ENCODE data around the gene HSFX4.
"Not testable (repeated sequence)": the region's sequence is repeated elsewhere in the genome, so short reads cannot be mapped to it uniquely, and the experiment has no call there.

HSFX4 gene

DNA sequence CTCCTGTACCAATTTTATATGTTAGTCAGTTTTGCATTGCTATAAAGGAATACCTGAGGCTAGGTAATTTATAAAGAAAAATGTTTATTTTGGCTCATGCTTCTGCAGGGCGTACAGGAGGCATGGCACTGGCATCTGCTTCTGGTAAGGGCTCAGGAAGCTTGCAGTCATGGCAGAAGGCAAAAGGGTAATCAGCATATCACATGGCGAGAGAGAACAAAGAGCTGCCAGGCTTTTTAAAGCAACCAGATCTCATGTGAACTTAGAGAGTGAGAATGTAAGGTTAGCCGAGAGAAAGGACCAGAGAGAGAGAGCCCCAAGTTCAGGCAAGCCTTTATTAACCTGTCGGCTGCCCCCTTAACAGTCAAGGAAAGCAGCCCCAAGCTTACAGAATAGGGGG lies 5.5 kb upstream of the HSFX4 start:
- DNase-seq; H3K4me2 ChIP-seq (ENCODE audit: low read length); H2AK5ac ChIP-seq (ENCODE audit: low read length); H3K4me1 ChIP-seq (ENCODE audit: control insufficient read depth, low read depth, low read length); H2BK5ac ChIP-seq (ENCODE audit: low read length); H2BK15ac ChIP-seq (replicated peaks; ENCODE audit: low read depth); H3K56ac ChIP-seq (ENCODE audit: low read length); H3K9ac ChIP-seq (ENCODE audit: low read length); H3K79me2 ChIP-seq (ENCODE audit: control insufficient read depth, insufficient read depth, low read length); H3K79me1 ChIP-seq (ENCODE audit: low read length); H4K8ac ChIP-seq (ENCODE audit: low read depth, low read length); H3K36me3 ChIP-seq (ENCODE audit: control insufficient read depth, insufficient read depth, low read length); H2BK120ac ChIP-seq (ENCODE audit: low read depth, low read length); H3K4me3 ChIP-seq (ENCODE audit: low read length); H4K5ac ChIP-seq (ENCODE audit: low read length); H3K4ac ChIP-seq (ENCODE audit: low read depth, low read length); H3K23ac ChIP-seq (ENCODE audit: low read length); H3K27me3 ChIP-seq (ENCODE audit: insufficient read depth, low read length, poor library complexity); H3K18ac ChIP-seq (ENCODE audit: low read length); H3K27ac ChIP-seq (ENCODE audit: low read depth, low read length): not testable (repeated sequence)
- no CpG with 5 or more reads among the region's 4 CpGs for WGBS (ENCODE audit: extremely low coverage, insufficient coverage, low lambda C conversion rate)

DNA sequence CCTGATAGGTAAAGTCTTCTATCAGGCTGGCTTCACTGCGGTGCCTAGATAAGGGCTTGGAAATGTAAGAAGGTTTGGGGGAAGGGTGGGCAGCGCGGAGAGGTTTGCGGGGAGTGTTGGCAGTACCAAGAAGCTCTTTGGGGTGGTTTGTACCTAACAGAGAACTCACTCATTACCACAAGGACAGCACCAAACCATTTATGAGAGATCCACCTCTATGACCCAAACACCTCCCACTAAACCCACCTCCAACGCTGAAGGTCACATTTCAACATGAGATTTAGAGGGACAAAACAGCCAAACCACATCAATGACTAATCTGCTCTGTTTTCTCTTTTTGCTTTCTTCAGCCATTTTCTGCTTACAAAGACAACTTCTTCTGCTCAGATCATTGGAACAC lies 4.9 kb upstream of the HSFX4 start:
- H3K36me3 ChIP-seq (ENCODE audit: control insufficient read depth, insufficient read depth, low read length); H2BK15ac ChIP-seq (replicated peaks; ENCODE audit: low read depth); H3K56ac ChIP-seq (ENCODE audit: low read length); H2BK5ac ChIP-seq (ENCODE audit: low read length); H4K8ac ChIP-seq (ENCODE audit: low read depth, low read length); H3K4ac ChIP-seq (ENCODE audit: low read depth, low read length); H3K23ac ChIP-seq (ENCODE audit: low read length); H3K18ac ChIP-seq (ENCODE audit: low read length); H2BK120ac ChIP-seq (ENCODE audit: low read depth, low read length); H3K79me1 ChIP-seq (ENCODE audit: low read length); H3K79me2 ChIP-seq (ENCODE audit: control insufficient read depth, insufficient read depth, low read length); DNase-seq; H3K4me3 ChIP-seq (ENCODE audit: low read length); H3K27me3 ChIP-seq (ENCODE audit: insufficient read depth, low read length, poor library complexity); H3K4me2 ChIP-seq (ENCODE audit: low read length); H3K9ac ChIP-seq (ENCODE audit: low read length); H3K27ac ChIP-seq (ENCODE audit: low read depth, low read length); H2AK5ac ChIP-seq (ENCODE audit: low read length); H4K5ac ChIP-seq (ENCODE audit: low read length); H3K4me1 ChIP-seq (ENCODE audit: control insufficient read depth, low read depth, low read length): not testable (repeated sequence)
- WGBS (ENCODE audit: extremely low coverage, insufficient coverage, low lambda C conversion rate), result no CpG with 5 or more reads among the region's 5 CpGs

DNA sequence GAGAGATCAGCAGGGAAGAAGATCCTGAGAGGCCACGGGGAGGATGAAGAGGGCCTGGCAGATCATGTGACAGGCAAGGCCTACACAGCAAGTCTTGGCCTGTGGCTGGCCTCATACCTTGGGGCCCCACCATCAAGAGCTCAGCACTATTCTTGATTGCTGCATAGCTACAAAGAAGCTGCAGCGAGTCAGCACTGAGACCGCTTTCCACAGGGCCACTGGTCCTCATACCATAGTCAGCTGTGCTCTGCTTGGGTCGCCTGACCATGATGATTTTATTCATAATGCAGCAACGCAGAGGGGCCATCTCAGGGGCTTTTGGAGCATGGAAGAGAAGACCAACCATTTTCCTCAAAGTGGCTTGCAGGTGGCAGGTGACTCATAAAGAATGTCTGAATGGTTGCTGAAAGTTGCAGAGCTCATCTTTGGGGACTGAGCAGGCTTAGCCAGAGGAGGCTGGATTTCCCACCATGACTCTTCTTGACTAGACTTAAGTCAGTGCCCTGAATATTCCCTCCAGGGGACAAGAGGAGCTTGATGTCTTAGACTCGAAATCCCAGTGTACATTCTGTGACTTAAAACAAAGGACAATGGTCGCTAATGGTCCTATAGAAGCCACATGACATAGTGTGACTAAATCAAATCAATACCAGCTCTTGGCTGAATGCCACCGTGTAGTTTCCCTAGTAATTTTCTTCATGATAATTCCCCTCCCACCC lies 2.0 kb upstream of the HSFX4 start:
- H3K9ac ChIP-seq (ENCODE audit: low read length); H3K18ac ChIP-seq (ENCODE audit: low read length); H3K79me2 ChIP-seq (ENCODE audit: control insufficient read depth, insufficient read depth, low read length); H3K4me3 ChIP-seq (ENCODE audit: low read length); H3K4ac ChIP-seq (ENCODE audit: low read depth, low read length); H3K36me3 ChIP-seq (ENCODE audit: control insufficient read depth, insufficient read depth, low read length); H2BK5ac ChIP-seq (ENCODE audit: low read length); H3K23ac ChIP-seq (ENCODE audit: low read length); DNase-seq; H2BK120ac ChIP-seq (ENCODE audit: low read depth, low read length); H4K8ac ChIP-seq (ENCODE audit: low read depth, low read length); H3K79me1 ChIP-seq (ENCODE audit: low read length); H2AK5ac ChIP-seq (ENCODE audit: low read length); H4K5ac ChIP-seq (ENCODE audit: low read length); H3K56ac ChIP-seq (ENCODE audit: low read length); H3K4me1 ChIP-seq (ENCODE audit: control insufficient read depth, low read depth, low read length); H2BK15ac ChIP-seq (replicated peaks; ENCODE audit: low read depth); H3K27ac ChIP-seq (ENCODE audit: low read depth, low read length); H3K4me2 ChIP-seq (ENCODE audit: low read length); H3K27me3 ChIP-seq (ENCODE audit: insufficient read depth, low read length, poor library complexity): not testable (repeated sequence)
- no CpG with 5 or more reads among the region's 8 CpGs for WGBS (ENCODE audit: extremely low coverage, insufficient coverage, low lambda C conversion rate)

DNA sequence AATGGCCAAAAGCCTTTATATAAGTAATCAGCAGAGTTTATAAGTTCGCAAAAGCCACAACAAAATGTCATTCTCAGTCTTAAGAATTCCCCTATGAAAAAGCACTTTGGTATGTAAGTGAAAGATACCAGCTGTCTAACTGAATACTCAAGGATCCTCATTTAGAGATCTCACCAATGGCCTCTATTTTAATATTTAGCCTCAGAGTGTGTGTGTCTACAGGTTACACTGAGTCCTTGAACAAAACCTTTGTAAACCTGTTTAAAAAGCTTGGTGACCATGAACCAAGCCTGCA lies 1.5 kb upstream of the HSFX4 start:
- H3K36me3 ChIP-seq (ENCODE audit: control insufficient read depth, insufficient read depth, low read length); H4K8ac ChIP-seq (ENCODE audit: low read depth, low read length); H3K56ac ChIP-seq (ENCODE audit: low read length); DNase-seq; H2AK5ac ChIP-seq (ENCODE audit: low read length); H3K27me3 ChIP-seq (ENCODE audit: insufficient read depth, low read length, poor library complexity); H3K4me3 ChIP-seq (ENCODE audit: low read length); H4K5ac ChIP-seq (ENCODE audit: low read length); H3K4me2 ChIP-seq (ENCODE audit: low read length); H3K4me1 ChIP-seq (ENCODE audit: control insufficient read depth, low read depth, low read length); H2BK15ac ChIP-seq (replicated peaks; ENCODE audit: low read depth); H3K4ac ChIP-seq (ENCODE audit: low read depth, low read length); H2BK120ac ChIP-seq (ENCODE audit: low read depth, low read length); H3K18ac ChIP-seq (ENCODE audit: low read length); H3K23ac ChIP-seq (ENCODE audit: low read length); H3K9ac ChIP-seq (ENCODE audit: low read length); H3K79me1 ChIP-seq (ENCODE audit: low read length); H3K79me2 ChIP-seq (ENCODE audit: control insufficient read depth, insufficient read depth, low read length); H2BK5ac ChIP-seq (ENCODE audit: low read length); H3K27ac ChIP-seq (ENCODE audit: low read depth, low read length): not testable (repeated sequence)
- WGBS (ENCODE audit: extremely low coverage, insufficient coverage, low lambda C conversion rate), result no CpG with 5 or more reads among the region's 1 CpG

DNA sequence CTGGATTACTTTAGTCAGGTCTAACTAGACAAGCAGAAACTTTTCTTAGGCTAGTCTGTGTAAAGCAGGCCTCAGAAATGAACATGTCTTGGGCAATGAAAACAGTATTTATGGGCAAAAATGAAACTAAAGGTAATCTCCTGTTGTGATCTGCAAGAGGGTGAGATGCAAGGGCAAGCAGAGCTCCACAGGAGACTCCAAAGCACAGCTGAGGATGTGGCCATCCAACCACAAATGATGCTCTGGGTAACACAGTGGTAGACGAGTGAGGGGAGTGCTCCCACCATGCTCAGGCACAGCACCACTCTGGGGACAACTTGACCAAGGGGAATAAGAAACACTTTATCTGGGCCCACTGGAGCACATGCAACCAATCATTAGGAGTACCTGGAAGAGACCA lies 738 bp upstream of the HSFX4 start:
- not testable (repeated sequence) for H2BK15ac ChIP-seq (replicated peaks; ENCODE audit: low read depth)

DNA sequence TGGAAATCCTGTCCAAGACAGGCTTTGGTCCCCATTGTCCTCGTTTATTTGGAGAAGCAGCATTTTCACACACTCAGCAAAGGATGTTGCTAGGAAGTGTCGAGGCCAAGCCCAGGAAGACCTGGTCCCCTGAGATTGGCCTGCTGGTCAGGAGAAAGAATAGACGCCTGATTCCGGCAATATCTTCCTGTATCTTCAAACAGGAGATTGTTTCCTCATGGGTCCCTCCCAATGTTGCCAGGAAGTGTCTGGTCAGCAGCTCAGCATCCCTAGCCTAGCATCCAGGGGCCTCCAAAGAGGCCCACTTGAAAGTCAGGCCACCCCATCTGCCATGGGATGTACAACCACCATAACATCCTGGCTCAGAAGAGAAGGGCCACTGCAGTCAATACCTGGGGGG lies 2.0 kb downstream of the HSFX4 start:
- not testable (repeated sequence) for H4K8ac ChIP-seq (ENCODE audit: low read depth, low read length); H2BK15ac ChIP-seq (replicated peaks; ENCODE audit: low read depth); H3K4me1 ChIP-seq (ENCODE audit: control insufficient read depth, low read depth, low read length); H3K18ac ChIP-seq (ENCODE audit: low read length); H3K4me3 ChIP-seq (ENCODE audit: low read length); H2BK120ac ChIP-seq (ENCODE audit: low read depth, low read length); H4K5ac ChIP-seq (ENCODE audit: low read length); H3K36me3 ChIP-seq (ENCODE audit: control insufficient read depth, insufficient read depth, low read length); H3K56ac ChIP-seq (ENCODE audit: low read length); H3K9ac ChIP-seq (ENCODE audit: low read length); H3K79me2 ChIP-seq (ENCODE audit: control insufficient read depth, insufficient read depth, low read length); H2BK5ac ChIP-seq (ENCODE audit: low read length); H3K27me3 ChIP-seq (ENCODE audit: insufficient read depth, low read length, poor library complexity); H3K79me1 ChIP-seq (ENCODE audit: low read length); H2AK5ac ChIP-seq (ENCODE audit: low read length); DNase-seq; H3K4me2 ChIP-seq (ENCODE audit: low read length); H3K23ac ChIP-seq (ENCODE audit: low read length); H3K27ac ChIP-seq (ENCODE audit: low read depth, low read length); H3K4ac ChIP-seq (ENCODE audit: low read depth, low read length)
- no CpG with 5 or more reads among the region's 4 CpGs for WGBS (ENCODE audit: extremely low coverage, insufficient coverage, low lambda C conversion rate)

More for the DNA sequence above, 738 bp upstream of the HSFX4 start:
- H2BK5ac ChIP-seq (ENCODE audit: low read length); H2BK120ac ChIP-seq (ENCODE audit: low read depth, low read length); H3K27me3 ChIP-seq (ENCODE audit: insufficient read depth, low read length, poor library complexity); H3K27ac ChIP-seq (ENCODE audit: low read depth, low read length); H3K23ac ChIP-seq (ENCODE audit: low read length); H3K4me3 ChIP-seq (ENCODE audit: low read length); H3K79me1 ChIP-seq (ENCODE audit: low read length); H4K8ac ChIP-seq (ENCODE audit: low read depth, low read length); H3K36me3 ChIP-seq (ENCODE audit: control insufficient read depth, insufficient read depth, low read length); H2AK5ac ChIP-seq (ENCODE audit: low read length); H4K5ac ChIP-seq (ENCODE audit: low read length); H3K79me2 ChIP-seq (ENCODE audit: control insufficient read depth, insufficient read depth, low read length); H3K9ac ChIP-seq (ENCODE audit: low read length); H3K4ac ChIP-seq (ENCODE audit: low read depth, low read length); H3K18ac ChIP-seq (ENCODE audit: low read length); DNase-seq; H3K56ac ChIP-seq (ENCODE audit: low read length); H3K4me1 ChIP-seq (ENCODE audit: control insufficient read depth, low read depth, low read length); H3K4me2 ChIP-seq (ENCODE audit: low read length): not testable (repeated sequence)
- no CpG with 5 or more reads among the region's 1 CpG for WGBS (ENCODE audit: extremely low coverage, insufficient coverage, low lambda C conversion rate)

All from mesendoderm (in vitro differentiated cells).